HL-60/S4 treated with phorbol 12-myristate 13-acetate at 8.2 ng/mL for 4 days and 3 days (cell line): ENCODE data around the gene SELENOO.

Experiments
- in situ Hi-C: fragments of 300-500 bp; cut with MboI; formaldehyde crosslinking; loops from 2 replicates; pipeline ENCODE4 v1.15.0; 2022; ENCODE audit warnings: low sequenced_read_pairs

The SELENOO gene

DNA sequence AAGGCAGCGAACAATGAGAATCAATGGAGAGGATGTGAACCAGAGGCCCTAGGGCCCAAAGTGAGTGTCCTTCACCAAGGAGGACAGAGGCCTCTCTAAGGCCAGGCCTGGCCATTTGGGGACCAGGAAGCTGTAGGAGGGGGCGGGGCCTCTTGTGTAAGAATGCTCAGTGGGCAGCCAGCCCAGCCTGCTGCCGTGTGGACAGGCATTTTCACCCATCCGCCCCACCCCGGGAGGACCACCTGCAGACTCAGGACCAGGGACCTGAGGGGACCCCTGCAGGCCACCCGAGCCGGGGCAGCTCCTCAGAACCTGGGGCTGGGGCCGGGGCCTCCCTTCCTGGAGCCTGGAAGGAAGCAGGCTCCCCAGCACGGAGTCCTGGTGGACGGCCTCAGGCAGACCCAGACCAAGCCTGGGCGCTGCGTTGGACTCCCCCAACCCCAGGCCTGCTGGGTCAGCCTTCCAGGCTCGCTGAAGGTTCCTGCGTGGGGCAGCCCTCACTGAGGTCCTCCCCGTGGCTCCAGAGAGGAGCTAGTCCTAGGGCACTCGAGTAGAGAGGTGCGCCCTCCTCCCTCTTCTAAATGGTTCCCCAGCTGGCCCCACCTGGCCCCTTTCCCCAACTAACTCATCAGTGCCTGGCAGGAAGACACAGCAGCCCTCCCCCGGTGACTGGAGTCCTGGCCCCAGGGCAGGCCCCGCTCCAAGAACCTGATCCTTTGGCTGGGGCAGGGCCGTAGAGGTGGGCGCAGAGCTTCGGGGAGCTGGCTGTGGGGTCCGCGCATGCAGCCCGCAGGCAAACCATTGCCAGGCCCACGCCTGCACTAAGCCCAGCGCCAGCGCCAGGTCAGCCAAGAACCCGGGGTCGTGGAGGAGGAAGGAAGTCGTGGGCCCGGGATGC lies 16.6 kb upstream of the SELENOO start:
- in situ Hi-C loops: no loop called here

DNA sequence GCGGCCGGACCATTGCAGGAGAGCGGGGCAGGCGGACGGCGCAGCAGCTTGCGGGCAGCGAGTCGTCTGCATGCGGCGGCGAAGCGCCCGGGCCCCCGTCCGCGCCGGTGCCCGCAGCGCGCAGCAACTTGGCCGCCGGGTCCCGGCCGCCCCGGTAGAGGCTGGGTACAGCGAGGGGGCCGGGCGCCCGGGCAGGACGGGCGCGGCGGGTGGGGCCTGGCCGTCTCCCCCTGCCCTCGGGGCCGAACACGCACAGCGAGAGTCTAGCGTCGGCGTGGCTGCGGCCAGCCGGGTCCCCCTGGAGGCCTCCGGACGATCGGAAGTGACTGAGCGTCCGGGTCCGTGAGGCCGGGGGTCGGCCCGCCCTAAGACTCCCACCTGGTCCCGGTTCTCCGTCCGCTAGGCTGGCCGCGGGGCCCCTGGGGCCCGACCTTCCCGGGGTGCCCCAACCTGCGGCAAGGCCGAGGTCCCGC lies 15.9 kb upstream of the SELENOO start:
- in situ Hi-C loops: no loop called here

DNA sequence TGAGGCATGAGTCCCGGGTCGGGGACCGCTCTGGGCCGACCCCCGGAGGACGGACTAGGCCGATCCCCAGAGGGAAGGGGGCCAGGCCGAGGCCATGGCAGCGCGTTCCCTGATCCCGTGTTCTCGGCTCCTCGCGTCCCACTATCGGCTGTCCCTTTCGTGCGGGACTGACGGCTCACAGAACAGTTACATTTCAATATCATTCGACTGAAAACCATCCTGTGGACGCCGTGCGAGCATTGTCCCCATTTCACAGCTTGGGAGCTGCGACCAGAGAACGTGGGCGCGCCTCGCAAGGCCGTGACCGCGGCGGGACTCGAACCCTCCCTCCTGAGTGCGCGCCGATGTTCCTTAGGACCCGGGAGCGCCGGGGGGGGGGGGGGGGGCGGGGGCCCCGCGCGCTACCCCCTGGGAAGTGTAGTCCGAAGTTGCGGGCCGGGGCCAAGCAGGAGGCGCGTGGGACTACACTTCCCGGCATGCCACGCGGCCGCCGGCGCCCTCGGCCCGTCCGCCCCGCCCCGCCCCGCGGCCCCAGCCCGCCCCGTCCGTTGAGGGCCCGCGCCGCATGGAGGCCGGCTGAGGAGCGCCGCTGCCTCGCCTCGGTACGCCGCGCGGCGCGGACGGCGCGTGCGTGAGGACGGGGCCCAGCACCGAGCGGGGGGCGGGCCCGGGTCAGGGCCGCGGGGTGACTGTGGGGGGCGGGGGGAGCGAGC lies 15.3 kb upstream of the SELENOO start, which contains the start of gene TRABD:
TRABD (plus strand) TSS at position 539 of the 713 bp plus-strand sequence. CDS start 7,148 bp downstream, outside the sequence.
- in situ Hi-C loops: no loop called here

DNA sequence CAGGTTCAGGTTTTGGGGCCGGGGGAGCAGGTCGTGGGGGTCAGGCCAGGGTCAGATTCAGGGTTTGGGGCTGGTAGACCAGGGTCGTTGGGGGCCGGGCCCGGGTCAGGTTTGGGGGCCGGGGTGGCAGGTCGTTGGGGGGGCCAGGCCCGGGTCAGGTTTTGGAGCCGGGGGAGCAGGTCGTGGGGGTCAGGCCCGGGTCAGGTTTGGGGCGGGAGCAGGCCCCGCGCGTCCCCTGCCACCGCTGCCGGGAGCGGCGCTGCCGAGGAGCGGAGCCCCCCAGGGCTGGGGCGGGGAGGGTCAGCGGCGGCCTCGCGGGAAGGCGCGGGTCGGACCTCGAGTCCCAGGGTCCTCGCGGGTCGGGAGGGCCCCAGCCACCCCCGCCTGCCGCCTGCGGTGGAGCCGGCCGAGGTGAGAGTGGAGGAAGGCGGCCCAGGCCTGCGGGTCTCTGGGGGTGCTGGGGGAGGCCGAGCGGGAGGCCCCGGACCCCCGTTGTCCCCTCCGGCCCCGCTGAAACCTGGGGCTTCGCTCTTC lies 14.6 kb upstream of the SELENOO start:
- in situ Hi-C loops: no loop called here

DNA sequence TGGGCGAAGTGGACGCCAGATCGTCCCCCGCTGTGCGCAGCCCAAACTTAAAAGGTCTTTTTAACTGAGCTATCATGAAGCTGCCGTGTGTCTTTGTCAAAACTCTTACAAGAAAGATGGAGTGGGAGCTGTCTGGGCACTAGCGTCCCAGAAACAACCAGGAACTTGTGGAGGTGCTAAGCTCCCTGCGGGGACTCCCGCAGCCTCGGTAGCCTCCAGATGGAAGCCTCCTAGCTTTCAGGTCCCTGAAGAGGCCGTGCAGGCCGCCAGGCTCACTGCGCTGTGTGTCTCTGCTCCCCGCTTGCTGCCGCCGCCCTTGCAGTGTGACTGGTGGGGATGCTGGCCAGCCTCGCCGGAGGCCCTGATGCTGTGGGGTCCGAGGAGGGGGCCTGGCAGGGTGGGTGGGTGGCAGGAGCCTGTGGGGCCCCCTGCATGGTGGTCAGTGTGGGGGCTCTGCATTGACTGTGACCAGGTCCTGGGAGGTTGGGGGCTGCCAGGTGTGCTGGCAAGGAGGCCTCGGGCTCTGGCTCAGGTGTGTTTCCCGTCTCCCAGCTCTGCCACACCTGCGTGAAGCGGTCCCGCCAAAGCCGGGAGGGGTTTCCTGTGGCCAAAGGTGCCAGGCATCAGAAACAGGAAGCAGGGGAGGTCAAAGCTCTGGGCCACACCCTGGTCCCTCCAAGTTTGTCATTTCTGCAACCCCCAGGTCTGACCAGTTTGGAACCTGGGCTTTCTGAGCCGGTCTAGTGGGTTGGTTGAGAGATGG lies 13.9 kb upstream of the SELENOO start:
- in situ Hi-C loops: no loop called here

DNA sequence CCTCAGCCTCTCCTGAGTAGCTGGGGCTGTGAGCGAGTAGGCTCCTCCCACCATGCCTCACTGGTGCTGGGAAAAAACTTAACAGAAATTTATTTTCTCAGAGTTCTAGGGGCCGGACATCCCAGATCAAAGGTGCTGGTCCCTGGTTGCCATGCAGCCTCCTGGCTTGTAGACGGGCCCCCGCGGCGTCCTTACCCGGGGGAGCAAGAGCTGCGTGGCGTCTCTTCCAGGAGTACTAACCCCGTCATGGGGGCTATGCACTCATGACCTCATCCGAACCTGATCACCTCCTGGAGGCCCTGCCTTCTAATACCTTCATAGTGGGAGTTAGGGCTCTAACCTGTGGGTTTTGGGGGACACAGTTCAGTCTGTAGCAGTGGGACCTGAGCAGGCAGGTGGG lies 12.5 kb upstream of the SELENOO start:
- in situ Hi-C loops: no loop called here

DNA sequence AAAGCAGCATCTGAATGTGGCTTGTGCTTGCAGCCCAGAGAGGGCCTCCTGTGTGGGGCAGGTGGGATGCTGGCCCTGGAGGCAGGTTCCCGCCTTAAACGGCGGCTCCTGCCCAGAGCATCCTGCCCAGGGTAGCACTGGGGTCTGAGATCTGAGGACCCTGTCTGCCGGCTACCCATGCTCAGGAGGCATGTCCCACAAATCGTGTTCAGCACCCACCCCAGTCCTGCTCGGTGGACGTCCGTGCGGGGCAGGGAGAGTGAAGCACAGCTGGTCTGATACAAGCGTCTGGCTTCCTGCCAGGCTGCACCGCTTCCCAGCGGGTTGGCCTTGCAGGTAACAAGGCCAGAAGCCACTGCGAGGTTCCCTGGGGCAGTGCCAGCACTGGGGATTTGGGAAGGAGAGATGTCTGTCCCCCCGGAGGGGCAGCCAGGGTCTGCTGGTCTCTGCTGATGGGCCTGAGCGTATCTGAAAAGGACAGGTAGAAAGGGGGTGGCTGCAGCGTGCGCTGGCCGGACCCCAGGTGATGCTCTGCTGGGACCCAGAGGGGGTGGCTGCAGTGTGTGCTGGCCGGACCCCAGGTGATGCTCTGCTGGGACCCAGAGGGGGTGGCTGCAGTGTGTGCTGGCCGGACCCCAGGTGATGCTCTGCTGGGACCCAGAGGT lies 11.5 kb upstream of the SELENOO start:
- in situ Hi-C loops: no loop called here

DNA sequence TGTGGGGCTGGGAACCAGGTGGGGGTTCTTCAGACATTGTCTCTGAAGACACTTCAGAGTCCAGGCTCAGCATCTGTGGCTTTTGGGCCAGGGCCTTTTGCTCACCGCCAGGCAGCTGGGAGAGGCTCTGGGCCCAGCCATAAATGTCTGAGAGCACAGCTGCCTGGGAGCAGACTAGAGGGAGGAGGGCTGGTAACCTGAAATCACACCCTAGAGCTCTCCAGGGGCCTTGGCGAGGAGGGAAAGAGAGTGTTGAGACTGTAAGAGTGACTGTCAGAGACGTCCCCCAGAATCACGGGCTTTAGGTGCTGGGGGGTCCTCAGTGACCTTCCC lies 11.0 kb upstream of the SELENOO start:
- in situ Hi-C loops: no loop called here

DNA sequence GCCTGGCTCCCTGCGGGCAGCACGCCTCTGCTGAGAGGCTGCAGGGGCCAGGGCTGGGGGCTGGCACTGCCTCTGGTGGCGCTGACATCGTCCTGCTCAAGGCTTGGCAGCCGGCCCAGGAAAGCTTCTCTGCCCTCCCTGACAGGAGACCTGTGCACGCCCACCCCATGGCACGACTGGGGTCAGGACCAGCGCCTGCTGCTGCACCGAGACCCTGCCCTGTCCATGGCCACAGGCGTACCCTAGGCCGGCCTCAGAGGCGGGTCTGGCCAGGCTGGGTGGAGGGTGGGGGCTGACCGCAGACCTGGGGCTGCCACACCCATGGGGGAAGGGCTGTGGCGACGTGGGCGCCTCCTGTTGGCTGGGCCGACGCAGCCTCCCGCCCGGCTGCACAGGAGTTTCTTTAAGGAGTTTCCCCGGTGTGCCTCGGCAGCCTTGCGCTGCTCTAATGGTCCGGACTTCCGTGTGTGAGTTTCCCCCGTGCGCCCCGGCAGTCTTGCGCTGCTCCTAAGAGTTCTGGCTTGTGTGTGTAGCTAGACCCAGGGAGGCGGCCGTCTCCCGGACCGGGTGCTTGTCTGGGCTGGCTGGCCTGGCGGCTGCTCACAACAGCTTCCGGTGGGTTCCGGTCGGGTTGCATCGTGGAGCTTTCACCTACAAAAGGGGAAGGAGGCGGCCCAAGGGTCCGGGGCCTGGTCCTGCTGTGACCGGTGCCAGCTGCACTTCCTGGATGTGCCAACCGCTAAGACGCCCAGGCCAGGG lies 10.4 kb upstream of the SELENOO start:
- in situ Hi-C loops: no loop called here

DNA sequence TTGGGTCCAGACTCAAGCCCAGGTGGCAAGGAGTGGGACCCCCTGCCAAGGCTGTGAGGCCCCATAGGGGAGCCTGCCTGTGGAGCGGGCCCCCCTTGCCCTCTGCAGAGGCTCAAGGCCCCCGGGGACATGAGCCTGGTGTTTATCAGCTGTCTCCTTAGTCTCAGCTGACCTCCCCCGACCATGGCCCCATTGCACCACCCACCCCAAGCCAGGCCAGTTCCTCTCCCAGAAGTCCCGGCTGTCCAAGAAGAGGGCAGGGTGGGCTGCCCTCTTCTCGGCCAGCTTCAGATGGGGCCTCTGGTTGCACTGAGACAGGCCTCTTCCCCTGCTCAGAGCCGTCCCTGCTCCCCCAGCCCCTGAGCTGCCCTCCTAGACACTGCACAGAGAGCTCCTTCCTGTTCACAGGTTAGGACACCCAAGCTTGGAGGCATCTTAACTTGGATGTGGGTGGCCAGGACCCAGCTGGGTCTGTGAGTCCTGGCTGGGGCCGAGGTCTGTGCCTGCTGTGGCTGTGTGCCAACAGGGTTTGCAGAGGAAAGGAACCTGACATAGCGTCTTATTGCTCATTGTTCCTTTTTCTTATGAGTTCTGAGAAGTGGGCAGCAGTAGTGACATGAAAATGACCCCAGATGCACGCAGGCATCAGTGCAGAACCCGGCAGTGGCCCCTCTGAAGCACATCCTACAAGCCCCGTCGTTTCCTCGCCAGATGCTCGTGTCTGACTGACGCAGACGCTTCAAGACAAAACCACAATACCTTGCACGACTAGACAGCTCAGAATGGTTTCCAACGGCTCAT lies 9.7 kb upstream of the SELENOO start:
- in situ Hi-C loops: no loop called here

DNA sequence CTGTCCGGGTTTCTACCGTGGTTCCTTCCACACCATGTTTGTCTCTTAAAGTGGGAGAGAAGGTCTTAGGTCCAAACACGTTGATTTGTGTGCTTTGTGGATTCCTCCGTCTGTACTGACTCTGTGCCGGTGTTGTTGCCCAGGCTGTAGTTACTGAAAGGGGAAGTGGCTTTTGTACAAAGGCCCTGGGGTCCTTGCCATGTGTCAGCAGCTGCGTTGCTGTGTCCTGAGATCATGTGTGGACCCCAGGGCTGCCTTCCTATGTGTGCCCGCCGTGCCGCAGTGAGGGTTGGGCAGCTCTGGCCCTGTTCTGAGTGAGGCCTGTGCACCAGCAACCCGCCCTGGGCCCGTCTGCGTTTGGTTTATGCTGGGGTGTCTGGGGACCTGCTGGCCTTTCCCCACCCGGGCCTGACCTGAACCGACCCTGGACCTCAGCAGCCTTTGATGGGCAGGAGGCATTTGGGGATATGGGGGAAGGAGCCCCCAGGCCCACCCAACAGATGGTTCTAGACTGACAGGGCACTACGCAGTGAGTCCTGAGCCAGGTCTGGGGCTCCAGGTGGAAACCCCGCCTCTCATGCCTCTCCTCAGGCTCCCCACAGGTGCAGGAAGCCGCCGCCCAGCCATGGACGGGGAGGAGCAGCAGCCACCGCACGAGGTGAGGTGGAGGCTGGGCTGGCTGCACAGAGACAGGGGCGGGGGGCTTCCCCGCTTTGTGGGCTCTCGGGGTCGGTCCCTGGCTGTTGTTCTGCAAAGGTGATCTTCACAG lies 8.2 kb upstream of the SELENOO start:
- in situ Hi-C loops: no loop called here

DNA sequence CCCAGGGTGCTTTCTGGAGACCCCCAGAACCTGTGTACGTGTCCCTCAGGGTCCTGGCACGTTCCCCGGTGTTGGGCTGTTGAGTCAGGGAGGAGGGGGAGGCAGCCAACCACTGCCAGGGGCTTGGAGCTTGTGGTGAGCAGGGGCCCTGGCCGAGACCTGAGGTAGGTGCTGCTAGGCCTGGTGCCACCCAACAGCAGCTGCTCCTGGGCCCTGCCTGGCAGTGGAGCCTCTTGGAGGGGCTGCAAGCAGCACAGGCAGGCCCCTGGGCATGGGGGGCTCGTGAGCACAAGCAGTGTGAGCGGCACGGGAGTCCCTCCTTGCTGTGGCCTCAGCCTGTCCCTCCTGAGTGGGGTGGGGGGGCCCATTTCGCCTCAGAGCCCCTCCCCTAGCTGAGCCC lies 7.2 kb upstream of the SELENOO start:
- in situ Hi-C loops: no loop called here

DNA sequence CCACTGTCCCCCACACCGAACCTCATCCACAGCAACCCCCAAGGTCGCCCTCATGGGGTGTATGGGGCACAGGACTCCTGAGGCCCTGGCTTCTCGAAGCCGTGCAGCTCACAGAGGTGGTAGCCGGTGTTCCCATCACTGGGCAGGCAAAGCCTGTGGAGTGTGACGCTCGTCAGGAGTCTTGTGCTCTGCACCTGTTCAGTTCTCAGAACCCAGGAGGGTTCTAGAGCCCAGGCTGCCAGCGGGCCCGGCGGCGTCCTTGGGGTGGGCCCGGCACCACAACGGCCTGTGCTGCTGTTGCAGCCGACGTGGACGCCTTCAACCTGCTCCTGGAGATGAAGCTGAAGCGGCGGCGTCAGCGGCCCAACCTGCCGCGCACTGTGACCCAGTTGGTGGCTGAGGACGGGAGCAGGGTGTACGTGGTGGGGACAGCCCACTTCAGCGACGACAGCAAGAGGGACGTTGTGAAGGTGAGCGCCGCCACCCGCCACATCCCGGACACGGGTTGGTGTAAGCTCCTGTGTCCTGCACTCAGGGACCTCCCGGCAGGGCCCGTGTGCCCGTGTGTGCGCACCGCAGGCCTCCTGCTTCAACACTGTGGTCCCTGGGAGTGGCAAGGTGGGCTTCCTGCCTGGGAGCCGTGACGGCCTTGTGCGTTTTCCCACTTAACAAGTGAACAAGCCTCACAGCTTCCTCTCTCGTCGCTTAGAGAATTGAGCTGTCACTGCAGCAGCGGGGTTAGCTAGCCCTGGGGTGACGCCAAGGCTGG lies 6.6 kb upstream of the SELENOO start:
- in situ Hi-C loops: no loop called here

DNA sequence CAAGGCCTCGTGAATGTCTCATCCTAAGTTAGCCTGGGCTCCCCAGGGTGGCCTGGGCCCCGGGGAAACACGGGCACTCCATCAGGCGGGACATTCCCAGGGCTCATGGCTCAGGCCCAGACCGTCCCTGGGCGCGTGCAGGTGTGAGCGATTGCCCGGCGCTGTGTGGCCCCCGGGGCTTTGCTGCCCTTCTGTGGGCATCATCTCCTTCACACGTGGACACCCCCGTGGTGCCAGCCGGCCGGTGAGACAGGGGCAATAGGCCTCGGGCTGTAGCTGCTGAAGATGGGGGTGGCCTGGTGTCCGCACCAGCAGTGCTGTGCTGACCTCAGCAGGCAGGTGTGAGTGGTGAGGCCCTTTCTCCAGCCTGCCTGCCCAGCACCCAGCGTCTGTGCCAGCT lies 4.6 kb upstream of the SELENOO start:
- in situ Hi-C loops: no loop called here

DNA sequence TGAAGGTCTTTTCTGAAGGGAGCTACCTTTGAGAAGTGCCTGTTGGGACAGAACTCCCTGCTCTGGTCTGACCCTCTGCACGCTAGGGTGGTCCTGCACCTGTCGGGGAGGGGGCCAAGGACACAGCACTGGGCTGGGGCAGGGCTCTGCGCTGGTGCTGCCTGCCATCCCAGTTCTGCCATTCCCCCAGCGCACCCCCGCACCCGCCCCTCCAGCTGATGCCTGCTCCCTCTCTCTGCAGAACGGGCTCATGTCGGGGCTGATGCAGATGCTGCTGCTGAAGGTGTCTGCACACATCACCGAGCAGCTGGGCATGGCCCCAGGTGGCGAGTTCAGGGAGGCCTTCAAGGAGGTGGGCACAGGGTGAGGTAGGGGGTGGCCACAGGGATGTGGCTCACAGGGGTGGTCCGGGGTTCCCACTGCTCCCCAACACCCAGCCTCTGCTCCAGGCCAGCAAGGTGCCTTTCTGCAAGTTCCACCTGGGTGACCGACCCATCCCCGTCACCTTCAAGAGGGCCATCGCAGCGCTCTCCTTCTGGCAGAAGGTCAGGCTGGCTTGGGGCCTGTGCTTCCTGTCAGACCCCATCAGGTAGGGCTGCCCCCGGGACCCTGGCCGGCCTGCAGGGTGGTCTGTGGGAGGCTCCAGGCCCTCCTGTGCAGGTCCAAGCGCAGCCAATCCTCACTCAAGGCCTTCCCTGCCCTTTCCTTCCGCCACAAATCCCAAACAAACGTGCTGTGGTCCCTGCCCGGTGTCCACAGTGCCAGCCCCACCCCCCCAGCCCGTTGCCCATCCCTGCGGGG lies 3.6 kb upstream of the SELENOO start:
- in situ Hi-C loops: no loop called here

DNA sequence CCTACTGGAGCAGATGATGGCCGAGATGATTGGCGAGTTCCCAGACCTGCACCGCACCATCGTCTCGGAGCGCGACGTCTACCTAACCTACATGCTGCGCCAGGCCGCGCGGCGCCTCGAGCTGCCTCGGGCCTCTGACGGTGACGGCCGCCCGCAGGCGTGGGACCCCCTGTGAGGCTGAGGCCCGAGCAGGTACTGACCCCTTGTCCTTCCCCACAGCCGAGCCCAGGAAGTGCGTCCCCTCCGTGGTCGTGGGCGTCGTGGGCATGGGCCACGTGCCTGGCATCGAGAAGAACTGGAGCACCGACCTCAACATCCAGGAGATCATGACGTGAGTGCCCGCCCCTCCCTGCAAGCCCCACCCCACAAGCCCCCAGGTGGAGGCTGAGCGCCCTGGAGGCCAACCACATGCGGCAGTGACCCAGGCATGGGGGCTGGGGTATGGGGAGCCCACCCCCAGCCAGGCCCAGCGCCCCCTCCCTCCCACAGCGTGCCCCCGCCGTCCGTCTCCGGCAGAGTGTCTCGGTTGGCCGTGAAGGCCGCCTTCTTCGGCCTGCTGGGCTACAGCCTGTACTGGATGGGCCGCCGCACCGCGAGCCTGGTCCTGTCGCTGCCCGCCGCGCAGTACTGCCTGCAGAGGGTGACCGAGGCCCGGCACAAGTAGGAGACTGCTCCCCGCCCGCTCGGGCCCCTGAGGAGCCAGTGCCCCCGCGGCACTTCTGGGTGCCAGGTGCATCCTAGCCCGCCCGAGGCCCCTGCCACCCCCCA lies 2.8 kb upstream of the SELENOO start:
- in situ Hi-C loops: no loop called here
